Measurements from ENCODE around the gene TAMALIN.

TAMALIN gene

DNA sequence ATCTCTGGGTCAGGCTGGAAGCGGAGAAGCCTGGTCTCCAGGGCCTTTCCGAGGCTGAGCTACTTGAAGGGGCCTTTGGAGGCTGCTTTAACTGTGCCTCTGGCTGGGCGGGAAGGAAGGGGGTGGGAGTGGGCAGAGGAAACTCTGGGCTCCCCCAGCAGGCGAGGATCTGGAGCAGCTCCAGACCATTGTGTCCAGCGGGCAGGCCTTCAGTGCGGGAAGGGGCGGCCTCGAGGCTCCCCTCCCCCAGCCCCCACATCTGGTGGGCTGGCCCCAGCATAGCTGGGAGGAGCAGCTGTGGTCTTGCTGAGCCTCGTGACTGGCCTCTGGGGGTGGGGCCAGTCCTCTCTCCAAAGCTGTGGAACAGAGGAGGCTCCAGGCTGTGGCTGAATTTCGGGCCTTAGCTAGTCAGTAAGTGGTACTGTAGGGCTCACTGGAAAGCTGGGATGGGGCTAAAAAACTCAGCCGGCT lies 3.4 kb downstream of the TAMALIN start:
- Mint-ChIP-seq H3K27me3 (peaks cover 12% of the 10 kb centered on the region), H3K4me3 (no peak overlapping the region), H3K36me3 (ENCODE audit: insufficient read depth) (peaks cover 18% of the 10 kb centered on the region), H3K27ac (ENCODE audit: low read depth) (peak overlapping the region; percentile 19), H3K4me1 (peaks cover 16% of the 10 kb centered on the region), H3K9me3 (no peaks in the 10 kb centered on the region)
- no peak for DNase-seq (ENCODE audit: low spot score in 2 of 2)
- no peak for ATAC-seq (replicated peaks; ENCODE audit: extremely low read depth, poor library complexity, severe bottlenecking)

DNA sequence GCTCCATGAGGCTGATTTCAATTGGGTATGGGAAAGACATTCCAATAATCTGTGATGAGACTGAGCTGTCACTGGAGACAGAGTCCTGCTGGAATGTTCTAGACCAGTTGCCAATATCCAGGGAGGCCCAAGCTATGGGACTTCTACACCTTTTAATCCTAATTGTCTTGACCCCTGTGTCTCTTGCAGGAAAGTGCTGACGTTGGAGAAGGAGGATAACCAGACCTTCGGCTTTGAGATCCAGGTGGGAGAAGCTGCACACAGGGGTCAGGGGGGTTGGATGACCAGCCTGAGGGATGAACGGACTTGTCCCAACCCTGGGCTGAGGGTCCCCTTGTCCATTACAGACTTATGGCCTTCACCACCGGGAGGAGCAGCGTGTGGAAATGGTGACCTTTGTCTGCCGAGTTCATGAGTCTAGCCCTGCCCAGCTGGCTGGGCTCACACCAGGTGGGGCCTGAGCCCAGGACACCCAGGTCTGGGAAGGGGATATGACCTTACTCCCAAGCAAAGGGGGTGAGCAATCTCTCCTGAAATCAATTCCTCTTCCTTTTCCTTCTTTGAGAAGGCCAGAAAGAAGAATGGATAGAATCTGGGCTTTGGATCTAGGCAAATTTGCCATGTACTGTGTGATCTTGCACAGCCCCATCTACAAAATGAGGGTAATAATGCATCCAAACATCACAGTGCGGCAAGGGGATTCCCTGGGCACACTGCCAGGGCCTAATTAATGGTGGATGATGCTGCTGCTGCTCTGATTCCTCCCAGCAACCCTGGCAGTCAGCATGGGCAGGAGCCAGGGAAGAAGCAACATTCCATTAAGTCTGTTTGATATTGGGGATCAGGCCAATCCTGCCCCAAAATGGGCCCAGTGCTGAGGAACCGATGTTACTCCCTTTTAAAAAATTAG lies 4.2 kb downstream of the TAMALIN start:
- no peak for DNase-seq (ENCODE audit: low spot score in 2 of 2)
- Mint-ChIP-seq H3K36me3 (ENCODE audit: insufficient read depth) (peaks cover 20% of the 10 kb centered on the region), H3K4me1 (peaks cover 16% of the 10 kb centered on the region), H3K27ac (ENCODE audit: low read depth) (no peak overlapping the region), H3K27me3 (peaks cover 5% of the 10 kb centered on the region), H3K9me3 (no peaks in the 10 kb centered on the region), H3K4me3 (no peak overlapping the region)
- no peak for ATAC-seq (replicated peaks; ENCODE audit: extremely low read depth, poor library complexity, severe bottlenecking)

DNA sequence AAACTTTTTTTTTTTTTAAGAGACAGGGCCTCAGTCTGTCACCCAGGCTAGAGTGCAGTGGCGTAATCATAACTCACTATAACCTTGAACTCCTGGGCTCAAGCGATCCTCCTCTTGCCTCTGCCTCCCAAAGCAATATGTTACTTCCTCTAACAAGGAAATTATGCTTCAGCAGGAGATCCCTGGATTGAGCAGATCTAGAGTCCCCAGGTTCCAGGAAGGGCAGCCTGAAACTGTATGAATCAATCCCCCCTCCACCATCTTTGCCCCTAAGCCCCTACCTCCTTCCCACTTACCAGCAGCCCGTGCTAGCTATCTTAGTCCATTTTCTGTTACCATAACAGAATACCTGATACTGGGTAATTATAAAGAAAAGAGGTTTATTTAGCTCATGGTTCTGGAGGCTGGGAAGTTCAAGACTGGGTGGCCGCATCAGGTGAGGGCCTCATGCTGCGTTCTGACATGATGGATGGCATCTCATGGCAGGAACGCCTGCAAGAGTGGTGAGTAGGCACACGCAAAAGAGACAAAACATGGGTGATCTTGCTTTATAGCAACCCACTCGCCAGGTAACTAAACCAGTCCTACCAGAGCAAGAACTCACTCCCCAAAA lies 5.0 kb downstream of the TAMALIN start:
- ATAC-seq (replicated peaks; ENCODE audit: extremely low read depth, poor library complexity, severe bottlenecking) (no peak), DNase-seq (ENCODE audit: low spot score in 2 of 2) (no peak)
- H3K27me3 Mint-ChIP-seq = no peaks in the 10 kb centered on the region
- H3K4me1 Mint-ChIP-seq = peaks cover 16% of the 10 kb centered on the region
- peaks cover 24% of the 10 kb centered on the region for H3K36me3 Mint-ChIP-seq (ENCODE audit: insufficient read depth)
- H3K27ac Mint-ChIP-seq (ENCODE audit: low read depth) = no peak overlapping the region
- no peaks in the 10 kb centered on the region for H3K9me3 Mint-ChIP-seq
- H3K4me3 Mint-ChIP-seq = no peak overlapping the region

DNA sequence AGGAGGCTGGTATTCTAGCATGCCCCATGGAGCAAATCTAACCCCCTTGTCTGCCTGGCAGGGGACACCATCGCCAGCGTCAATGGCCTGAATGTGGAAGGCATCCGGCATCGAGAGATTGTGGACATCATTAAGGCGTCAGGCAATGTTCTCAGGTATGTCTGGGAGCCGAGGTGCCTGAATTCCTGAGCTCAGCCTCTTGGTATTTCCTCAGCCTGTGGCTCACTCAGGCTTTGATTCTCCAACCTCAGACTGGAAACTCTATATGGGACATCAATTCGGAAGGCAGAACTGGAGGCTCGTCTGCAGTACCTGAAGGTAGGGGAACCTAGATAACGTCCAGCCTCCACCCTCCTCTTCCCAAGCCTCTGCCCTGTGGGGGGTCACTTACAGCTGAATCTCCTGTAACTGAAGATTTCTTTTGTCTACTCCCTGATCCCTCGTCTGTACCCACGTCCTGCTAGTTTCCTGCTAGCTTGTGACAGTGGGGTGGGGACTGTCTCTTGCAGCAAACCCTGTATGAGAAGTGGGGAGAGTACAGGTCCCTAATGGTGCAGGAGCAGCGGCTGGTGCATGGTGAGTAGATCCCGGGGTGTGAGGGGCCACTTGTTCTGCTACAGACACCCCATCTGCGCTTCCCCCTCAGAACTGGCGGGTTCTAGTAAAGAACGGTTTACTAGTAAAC lies 7.0 kb downstream of the TAMALIN start:
- peaks cover under 1% of the 10 kb centered on the region for H3K4me1 Mint-ChIP-seq
- no peak for DNase-seq (ENCODE audit: low spot score in 2 of 2)
- H3K9me3 Mint-ChIP-seq = no peaks in the 10 kb centered on the region
- H3K27ac Mint-ChIP-seq (ENCODE audit: low read depth) = no peak overlapping the region
- peaks cover 22% of the 10 kb centered on the region for H3K36me3 Mint-ChIP-seq (ENCODE audit: insufficient read depth)
- ATAC-seq (replicated peaks; ENCODE audit: extremely low read depth, poor library complexity, severe bottlenecking) = no peak
- H3K4me3 Mint-ChIP-seq = no peak overlapping the region
- no peaks in the 10 kb centered on the region for H3K27me3 Mint-ChIP-seq

DNA sequence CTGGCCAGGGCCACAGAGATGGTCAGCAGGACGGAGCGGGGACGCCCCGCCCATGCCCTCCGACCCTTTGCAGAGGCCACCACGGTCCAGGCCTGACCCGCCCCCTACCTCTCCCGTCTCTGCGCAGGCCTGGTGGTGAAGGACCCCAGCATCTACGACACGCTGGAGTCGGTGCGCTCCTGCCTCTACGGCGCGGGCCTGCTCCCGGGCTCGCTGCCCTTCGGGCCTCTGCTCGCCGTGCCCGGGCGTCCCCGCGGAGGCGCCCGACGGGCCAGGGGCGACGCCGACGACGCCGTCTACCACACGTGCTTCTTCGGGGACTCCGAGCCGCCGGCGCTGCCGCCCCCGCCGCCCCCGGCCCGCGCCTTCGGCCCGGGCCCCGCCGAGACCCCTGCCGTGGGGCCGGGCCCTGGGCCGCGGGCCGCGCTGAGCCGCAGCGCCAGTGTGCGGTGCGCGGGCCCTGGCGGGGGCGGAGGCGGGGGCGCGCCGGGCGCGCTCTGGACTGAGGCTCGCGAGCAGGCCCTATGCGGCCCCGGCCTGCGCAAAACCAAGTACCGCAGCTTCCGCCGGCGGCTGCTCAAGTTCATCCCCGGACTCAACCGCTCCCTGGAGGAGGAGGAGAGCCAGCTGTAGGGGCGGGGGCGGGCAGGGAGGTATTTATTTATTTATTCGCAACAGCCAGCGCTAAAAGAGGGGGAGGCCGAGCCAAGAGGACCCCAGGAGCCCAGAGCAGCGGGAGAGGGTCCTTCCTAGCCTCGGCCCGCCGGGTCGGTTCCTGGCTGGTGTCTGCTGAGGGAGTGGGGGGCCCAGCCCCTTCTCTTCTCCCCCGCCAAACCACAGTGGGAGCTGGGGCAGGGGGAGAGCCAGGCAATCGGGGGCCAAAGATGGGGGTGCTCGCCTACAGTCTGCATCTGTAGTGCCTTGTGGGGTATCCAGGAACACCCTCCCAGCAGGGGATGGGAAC lies 8.1 kb downstream of the TAMALIN start:
- H3K27ac Mint-ChIP-seq (ENCODE audit: low read depth) = no peak overlapping the region
- ATAC-seq (replicated peaks; ENCODE audit: extremely low read depth, poor library complexity, severe bottlenecking) = no peak
- no peaks in the 10 kb centered on the region for H3K9me3 Mint-ChIP-seq
- no peaks in the 10 kb centered on the region for H3K27me3 Mint-ChIP-seq
- DNase-seq (ENCODE audit: low spot score in 2 of 2) = no peak
- H3K4me3 Mint-ChIP-seq = no peak overlapping the region
- H3K4me1 Mint-ChIP-seq = no peaks in the 10 kb centered on the region
- peaks cover 19% of the 10 kb centered on the region for H3K36me3 Mint-ChIP-seq (ENCODE audit: insufficient read depth)

GRCh38 chr12:52015532-52016041 lies 8.8 kb downstream of the TAMALIN start:
- DNase-seq (ENCODE audit: low spot score in 2 of 2) = no peak
- no peaks in the 10 kb centered on the region for H3K27me3 Mint-ChIP-seq
- no peak overlapping the region for H3K4me3 Mint-ChIP-seq
- no peak overlapping the region for H3K27ac Mint-ChIP-seq (ENCODE audit: low read depth)
- no peaks in the 10 kb centered on the region for H3K4me1 Mint-ChIP-seq
- peaks cover 16% of the 10 kb centered on the region for H3K36me3 Mint-ChIP-seq (ENCODE audit: insufficient read depth)
- no peak for ATAC-seq (replicated peaks; ENCODE audit: extremely low read depth, poor library complexity, severe bottlenecking)
- H3K9me3 Mint-ChIP-seq = no peaks in the 10 kb centered on the region

DNA sequence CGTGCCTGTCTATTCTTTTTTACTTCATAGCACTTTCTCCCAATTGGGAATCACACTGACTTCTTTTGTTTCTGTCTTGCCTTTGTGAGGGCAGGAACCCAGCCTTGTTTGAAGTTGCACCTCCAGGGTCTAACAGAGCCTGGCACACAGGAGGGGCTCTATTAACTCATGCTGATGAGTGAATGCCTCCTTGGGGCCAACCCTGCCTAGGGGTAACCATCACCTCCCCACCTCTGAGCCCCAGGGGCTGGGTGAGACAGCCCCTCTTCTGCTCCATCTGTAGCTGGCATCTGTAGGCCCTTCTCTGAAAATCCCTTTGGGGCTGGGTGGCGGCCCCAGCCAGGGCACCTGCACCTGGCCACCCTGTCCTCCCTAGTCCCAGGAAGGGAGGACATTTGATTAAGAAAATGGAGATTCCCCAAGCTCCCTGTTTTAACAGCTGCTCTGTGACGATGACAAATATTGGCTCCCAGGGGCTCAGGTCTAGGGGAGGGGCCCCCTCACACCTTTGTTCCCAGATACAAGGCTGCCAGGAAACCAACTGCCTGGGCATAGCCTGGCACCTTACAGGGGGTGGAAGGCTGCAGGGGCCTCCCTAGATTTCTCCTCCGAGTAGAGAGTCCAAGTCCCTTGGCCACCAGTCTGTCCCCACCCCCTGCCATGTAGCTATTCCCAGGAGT lies 11.8 kb downstream of the TAMALIN start:
- no peak for DNase-seq (ENCODE audit: low spot score in 2 of 2)
- Mint-ChIP-seq H3K27me3 (no peaks in the 10 kb centered on the region), H3K27ac (ENCODE audit: low read depth) (no peak overlapping the region), H3K9me3 (no peaks in the 10 kb centered on the region), H3K4me3 (no peak overlapping the region), H3K4me1 (peaks cover under 1% of the 10 kb centered on the region), H3K36me3 (ENCODE audit: insufficient read depth) (peaks cover 18% of the 10 kb centered on the region)
- no peak for ATAC-seq (replicated peaks; ENCODE audit: extremely low read depth, poor library complexity, severe bottlenecking)

DNA sequence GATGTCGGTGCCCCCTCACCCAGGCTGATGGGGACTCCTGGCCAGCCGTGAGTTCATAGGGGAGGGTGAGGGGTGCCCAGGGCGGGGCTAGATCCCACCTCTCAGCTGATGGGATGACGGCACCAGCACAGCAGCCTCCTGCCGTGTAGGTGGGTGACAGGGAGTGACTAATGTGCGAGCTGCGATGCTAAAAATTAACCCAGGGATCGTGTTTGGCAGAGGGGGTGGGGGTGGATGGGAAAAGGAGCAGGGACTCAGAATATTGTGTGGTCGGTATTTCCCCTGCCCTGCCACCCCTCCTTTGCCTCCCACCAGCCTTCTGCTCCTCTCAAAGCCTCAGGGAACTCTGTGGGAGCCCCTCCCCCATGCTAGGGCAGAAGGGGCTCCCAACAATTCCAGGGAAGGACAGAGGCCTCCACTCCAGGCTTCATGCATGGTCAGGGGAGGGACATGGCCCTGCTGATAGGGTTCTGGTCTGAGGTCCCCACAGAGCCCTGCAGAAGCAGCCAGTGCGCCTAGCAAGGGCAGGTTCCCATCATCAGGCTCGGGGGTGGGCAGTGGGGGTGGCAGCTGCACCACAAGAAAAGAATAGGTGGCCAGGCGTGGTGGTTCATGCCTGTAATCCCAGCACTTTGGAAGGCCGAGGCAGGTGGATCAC lies 12.5 kb downstream of the TAMALIN start:
- peaks cover 7% of the 10 kb centered on the region for H3K4me1 Mint-ChIP-seq
- H3K36me3 Mint-ChIP-seq (ENCODE audit: insufficient read depth) = peaks cover 17% of the 10 kb centered on the region
- no peaks in the 10 kb centered on the region for H3K9me3 Mint-ChIP-seq
- ATAC-seq (replicated peaks; ENCODE audit: extremely low read depth, poor library complexity, severe bottlenecking) (no peak), DNase-seq (ENCODE audit: low spot score in 2 of 2) (no peak)
- H3K27me3 Mint-ChIP-seq = no peaks in the 10 kb centered on the region
- no peak overlapping the region for H3K27ac Mint-ChIP-seq (ENCODE audit: low read depth)
- H3K4me3 Mint-ChIP-seq = no peak overlapping the region

GRCh38 chr12:52020539-52021336 lies 14.0 kb downstream of the TAMALIN start:
- H3K36me3 Mint-ChIP-seq (ENCODE audit: insufficient read depth) = peaks cover 18% of the 10 kb centered on the region
- DNase-seq (ENCODE audit: low spot score in 2 of 2) = peak in 1 of 2 donors; percentile 28
- H3K27ac Mint-ChIP-seq (ENCODE audit: low read depth) = no peak overlapping the region
- no peak overlapping the region for H3K4me3 Mint-ChIP-seq
- peak; percentile 25 for ATAC-seq (replicated peaks; ENCODE audit: extremely low read depth, poor library complexity, severe bottlenecking)
- H3K9me3 Mint-ChIP-seq = no peaks in the 10 kb centered on the region
- peaks cover 21% of the 10 kb centered on the region for H3K4me1 Mint-ChIP-seq
- no peaks in the 10 kb centered on the region for H3K27me3 Mint-ChIP-seq

DNA sequence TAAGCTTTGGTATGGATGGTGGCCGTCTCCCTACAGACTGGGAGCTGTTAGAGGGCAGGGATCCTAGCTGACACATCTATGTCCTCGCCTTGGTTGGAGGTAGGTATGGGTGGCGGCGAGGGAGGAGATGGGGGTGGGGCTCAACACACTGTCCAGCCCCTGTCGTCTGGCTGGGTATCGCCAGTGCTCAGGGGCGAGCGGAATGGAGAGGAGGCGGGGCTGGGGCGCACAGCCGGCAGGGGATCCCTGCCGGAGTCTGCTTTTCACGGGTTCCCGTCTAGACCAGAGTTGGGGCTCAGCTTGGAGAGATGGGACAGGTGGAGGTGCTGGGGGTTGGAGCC lies 16.1 kb downstream of the TAMALIN start:
- Mint-ChIP-seq H3K4me3 (peak overlapping the region; percentile 74), H3K36me3 (ENCODE audit: insufficient read depth) (peaks cover 9% of the 10 kb centered on the region), H3K4me1 (peaks cover 25% of the 10 kb centered on the region), H3K9me3 (no peaks in the 10 kb centered on the region), H3K27ac (ENCODE audit: low read depth) (no peak overlapping the region), H3K27me3 (no peaks in the 10 kb centered on the region)
- DNase-seq (ENCODE audit: low spot score in 2 of 2) = no peak
- no peak for ATAC-seq (replicated peaks; ENCODE audit: extremely low read depth, poor library complexity, severe bottlenecking)
